Omental fat pad (tissue), 4 donors: ENCODE data around the gene SLIT2. TPM values are rescaled to one million over a fixed set of nuclear protein-coding genes. Genes with fewer than 3 reads are reported as not detected.

ENCODE experiments used
- ATAC-seq: fragments of 150-250 bp; one replicate; pipeline ENCODE4 v1.9.1; 2016; ENCODE audit warnings: mild to moderate bottlenecking, moderate library complexity; ENCODE audit not compliant: low FRiP score
- DNase-seq: peaks from one replicate; pipeline ENCODE4 v3.0.0-alpha.2; 2019; ENCODE audit warnings: low spot score
- CTCF ChIP-seq, 3 donors: fragments of 450-650 bp; IDR thresholded peaks; one replicate each; pipeline ENCODE4 v1.5.1; 2016 to 2017; ENCODE audit warnings: antibody characterized with exemption in 3 of 3, mild to moderate bottlenecking in 3 of 3, moderate library complexity in 2 of 3
- total RNA-seq, 4 donors: library from RNA; depleted of rRNA; stranded (reverse); fragments of >200 nt; gene quantifications; one replicate each; pipeline ENCODE4 v1.1.0, GENCODE V29; 2016

SLIT2 gene
- total RNA-seq, 4 donors from 2014 or later, result 13.4 to 45.6 (median 18.6) TPM

GRCh38 chr4:20248155-20248558, 3.5 kb upstream of the SLIT2 start:
- no peak for TF ChIP-seq CTCF (IDR thresholded peaks at IDR 0.05)
- ATAC-seq (no peak), DNase-seq (no peak)

- no peak for TF ChIP-seq CTCF (IDR thresholded peaks at IDR 0.05)
- ATAC-seq (no peak), DNase-seq (no peak)
These were observed 2.4 kb upstream of the SLIT2 start for GRCh38 chr4:20249333-20249732.

GRCh38 chr4:20251031-20251795, 492 bp upstream of the SLIT2 start:
- DNase-seq (no peak), ATAC-seq (no peak)
- no peak for TF ChIP-seq CTCF (IDR thresholded peaks at IDR 0.05)

- ATAC-seq, result peak; percentile 33
- TF ChIP-seq CTCF (IDR thresholded peaks at IDR 0.05), result no peak
- DNase-seq, result no peak
These were observed 1.1 kb downstream of the SLIT2 start for GRCh38 chr4:20252656-20253282.

GRCh38 chr4:20253283-20253734, 1.6 kb downstream of the SLIT2 start:
- no peak for ATAC-seq
- no peak for TF ChIP-seq CTCF (IDR thresholded peaks at IDR 0.05)
- DNase-seq, result no peak

- ATAC-seq (peak; percentile 22), DNase-seq (no peak)
- no peak for TF ChIP-seq CTCF (IDR thresholded peaks at IDR 0.05)
These were observed 2.2 kb downstream of the SLIT2 start for GRCh38 chr4:20253735-20254409.
